GM19455 (cell line): ENCODE results near the gene TOX2.

Experiments
- ATAC-seq: cut with Tn5 transposase; IDR thresholded peaks from one replicate; pipeline ENCODE4 v1.9.1; 2021; ENCODE audit not compliant: unreplicated experiment

Gene TOX2

DNA sequence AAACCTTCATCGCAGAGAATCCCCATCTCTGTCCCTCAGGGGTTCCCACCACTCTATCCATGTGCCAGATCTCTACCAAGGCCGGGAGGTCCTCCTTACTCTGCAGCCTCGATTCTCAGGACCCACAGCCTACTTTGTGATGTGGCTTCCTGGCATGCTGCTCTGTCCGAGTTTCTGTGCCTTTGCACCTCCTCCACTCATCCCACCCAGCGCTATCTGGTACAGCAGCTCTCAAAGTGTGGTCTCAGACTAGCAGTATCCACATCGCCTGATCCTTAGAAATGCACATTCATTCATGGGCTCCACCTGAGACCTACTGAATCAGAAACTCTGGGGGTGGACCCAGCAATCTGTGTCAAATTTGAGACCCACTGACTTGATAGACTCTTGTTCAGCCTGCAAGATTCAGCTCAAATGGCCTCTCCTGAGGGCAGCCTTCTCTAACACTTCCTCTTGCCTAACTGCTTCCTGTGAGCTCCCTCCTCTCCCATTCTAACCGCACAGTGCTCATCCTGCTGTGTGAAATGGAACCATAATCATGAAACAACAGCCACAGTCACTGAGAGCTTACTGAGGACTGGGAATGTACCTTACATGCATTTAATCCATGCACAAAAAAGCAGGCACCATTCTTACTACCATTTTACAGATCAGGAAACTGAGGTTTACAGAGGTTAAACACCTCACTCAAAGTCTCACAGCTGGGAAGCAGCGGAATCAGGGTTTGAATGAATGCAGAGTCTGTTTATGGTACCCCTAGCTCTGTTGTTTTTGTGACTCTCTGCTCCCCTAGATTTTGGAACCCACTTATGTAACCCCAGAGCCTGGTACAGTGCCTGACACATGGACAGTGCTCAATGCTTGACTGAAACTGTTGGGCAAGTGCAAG is 202.9 kb downstream of the TOX2 start:
- no peak for ATAC-seq

DNA sequence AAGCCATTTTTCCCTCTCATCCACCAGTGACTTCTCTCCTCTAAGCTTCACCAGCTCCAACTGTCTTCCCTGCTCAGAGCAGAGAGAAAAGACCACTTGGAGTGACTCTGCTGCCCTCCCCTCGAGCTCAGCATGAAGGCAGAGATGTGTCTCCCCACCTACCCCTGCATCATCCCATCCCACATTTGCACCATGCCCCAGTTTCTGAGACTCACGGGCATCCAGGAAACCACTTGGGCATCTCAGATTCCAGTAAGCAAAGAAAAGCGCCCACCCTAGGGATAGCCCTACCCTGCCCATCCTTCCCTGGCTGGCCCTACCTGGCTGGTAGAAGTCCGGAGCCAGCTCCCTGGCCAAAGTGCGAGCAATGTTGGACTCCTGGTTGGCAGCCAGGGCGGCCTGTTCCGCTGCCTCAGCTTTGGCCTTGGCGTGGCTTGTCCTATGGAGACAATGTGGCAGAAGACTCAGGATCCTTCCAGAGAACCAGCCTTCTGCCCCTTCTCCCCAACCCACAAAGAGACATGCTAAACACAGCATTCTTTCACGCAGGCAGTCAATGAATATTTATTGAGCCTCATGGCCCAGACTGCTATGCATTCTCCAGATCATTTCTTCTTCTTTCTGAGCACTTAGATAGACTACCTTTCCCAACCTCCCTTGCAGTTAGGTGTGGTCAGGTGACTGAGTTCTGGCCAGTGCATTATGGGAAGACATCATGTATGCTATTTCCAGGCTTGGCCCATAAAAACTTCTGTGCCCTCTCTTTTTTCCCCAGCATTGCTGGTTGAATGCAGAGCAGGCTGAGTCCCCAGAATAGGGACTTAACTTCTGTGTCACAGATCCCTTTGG is 203.8 kb downstream of the TOX2 start:
- ATAC-seq = no peak
